GM21447 (cell line): ENCODE results near the gene CD247.

Experiments used
- ATAC-seq: cut with Tn5 transposase; IDR thresholded peaks from one replicate; pipeline ENCODE4 v1.9.1; 2021; ENCODE audit not compliant: unreplicated experiment

CD247 gene

GRCh38 chr1:167463875-167464575 is 54.3 kb downstream of the CD247 start:
- ATAC-seq: no peak

GRCh38 chr1:167463080-167463479 is 55.2 kb downstream of the CD247 start:
- no peak for ATAC-seq

- ATAC-seq: no peak
Observed at GRCh38 chr1:167462341-167462740, 56.0 kb downstream of the CD247 start.

- no peak for ATAC-seq
Observed at GRCh38 chr1:167460836-167461235, 57.5 kb downstream of the CD247 start.

- ATAC-seq: no peak
Observed at GRCh38 chr1:167457936-167458584, 60.3 kb downstream of the CD247 start.

- ATAC-seq: no peak
Observed at GRCh38 chr1:167456926-167457325, 61.4 kb downstream of the CD247 start.

- no peak for ATAC-seq
Observed at GRCh38 chr1:167456524-167456923, 61.8 kb downstream of the CD247 start.

GRCh38 chr1:167455786-167456446 is 62.4 kb downstream of the CD247 start:
- ATAC-seq: peak; percentile 37

GRCh38 chr1:167454894-167455785 is 63.2 kb downstream of the CD247 start:
- peak; percentile 58 for ATAC-seq

- no peak for ATAC-seq
Observed at GRCh38 chr1:167454304-167454893, 63.9 kb downstream of the CD247 start.

GRCh38 chr1:167453123-167453522 is 65.2 kb downstream of the CD247 start:
- no peak for ATAC-seq

GRCh38 chr1:167452483-167452882 is 65.8 kb downstream of the CD247 start:
- ATAC-seq: no peak

GRCh38 chr1:167450843-167451242 is 67.5 kb downstream of the CD247 start:
- no peak for ATAC-seq

- peak; percentile 76 for ATAC-seq
Observed at GRCh38 chr1:167447521-167448136, 70.7 kb downstream of the CD247 start.

GRCh38 chr1:167446966-167447365 is 71.4 kb downstream of the CD247 start:
- no peak for ATAC-seq

- ATAC-seq: no peak
Observed at GRCh38 chr1:167443757-167444156, 74.6 kb downstream of the CD247 start.

GRCh38 chr1:167442854-167443565 is 75.3 kb downstream of the CD247 start:
- no peak for ATAC-seq

GRCh38 chr1:167442142-167442848 is 76.0 kb downstream of the CD247 start:
- ATAC-seq: peak; percentile 73

GRCh38 chr1:167441222-167441621 is 77.1 kb downstream of the CD247 start:
- no peak for ATAC-seq
